GM21576 (cell line): ENCODE data around the gene PAQR6.

Source experiments
- ATAC-seq: cut with Tn5 transposase; IDR thresholded peaks from one replicate; pipeline ENCODE4 v1.9.1; 2021; ENCODE audit warnings: mild to moderate bottlenecking, moderate library complexity; ENCODE audit not compliant: unreplicated experiment

PAQR6 gene

DNA sequence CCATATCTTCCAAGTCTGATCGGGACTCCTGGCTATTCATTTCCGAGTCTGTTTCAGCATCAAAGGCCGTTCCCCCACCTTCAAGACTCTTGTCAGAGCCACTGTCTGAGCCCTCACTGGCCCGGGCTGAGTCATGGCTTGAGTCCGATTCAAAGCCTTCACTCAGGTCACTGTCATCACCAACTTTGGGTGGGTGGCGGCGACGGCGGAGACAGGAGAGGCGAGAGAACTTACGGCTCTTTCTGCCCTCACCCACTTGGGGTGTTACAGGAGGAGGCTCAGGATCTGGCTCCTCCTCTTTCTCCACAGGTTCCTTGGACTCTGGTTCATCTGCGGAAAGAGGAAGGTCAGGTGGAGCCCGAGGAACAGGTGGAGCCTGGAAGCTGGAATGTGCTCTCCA is 18.2 kb upstream of the PAQR6 start:
- no peak for ATAC-seq

GRCh38 chr1:156263288-156263655 is 15.4 kb upstream of the PAQR6 start:
- no peak for ATAC-seq

- no peak for ATAC-seq
These were observed 14.8 kb upstream of the PAQR6 start for GRCh38 chr1:156262461-156263287.

DNA sequence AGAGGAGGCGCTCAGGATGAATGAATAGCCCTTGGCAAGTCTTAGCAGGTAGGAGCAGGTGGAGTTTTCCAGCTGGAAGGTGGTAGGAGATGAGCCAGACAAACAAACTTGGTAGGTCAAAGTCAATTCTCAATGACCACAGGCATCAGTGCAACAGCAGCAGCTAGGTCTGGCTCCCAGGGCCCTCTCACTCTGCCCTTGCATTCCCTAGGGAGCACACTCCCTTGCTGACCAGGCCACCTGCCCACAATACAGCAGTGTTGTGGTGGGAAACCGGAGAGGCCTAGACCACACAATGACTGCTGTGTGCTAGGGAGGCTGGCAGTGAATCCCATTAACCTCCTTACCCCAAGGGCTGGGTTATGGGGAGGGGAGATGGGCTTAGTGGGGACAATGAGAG is 13.0 kb upstream of the PAQR6 start:
- ATAC-seq: no peak

- no peak for ATAC-seq
These were observed 11.9 kb upstream of the PAQR6 start for GRCh38 chr1:156259805-156260204.

DNA sequence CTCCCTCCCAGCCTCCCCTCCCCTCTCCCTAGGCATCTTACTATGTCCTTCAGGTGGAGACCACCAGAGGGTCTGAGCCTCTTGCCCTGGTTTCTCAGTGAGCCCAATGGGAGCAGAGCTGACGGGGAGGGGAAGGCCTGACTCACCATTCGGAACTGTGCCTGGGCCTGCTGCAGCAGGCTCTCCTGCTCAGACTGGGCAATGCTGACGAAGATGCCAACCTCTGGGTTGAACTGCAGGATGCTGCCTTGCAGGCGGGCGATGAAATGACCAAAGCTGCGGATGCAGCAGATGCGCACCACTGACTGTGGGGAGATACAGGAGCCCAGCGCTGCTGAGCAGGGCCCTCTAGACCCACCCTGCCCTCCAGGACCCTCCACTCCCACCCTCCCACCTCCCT is 11.0 kb upstream of the PAQR6 start:
- no peak for ATAC-seq

GRCh38 chr1:156257711-156258110 is 9.9 kb upstream of the PAQR6 start:
- no peak for ATAC-seq

- no peak for ATAC-seq
These were observed 5.8 kb upstream of the PAQR6 start for GRCh38 chr1:156253634-156254033.

DNA sequence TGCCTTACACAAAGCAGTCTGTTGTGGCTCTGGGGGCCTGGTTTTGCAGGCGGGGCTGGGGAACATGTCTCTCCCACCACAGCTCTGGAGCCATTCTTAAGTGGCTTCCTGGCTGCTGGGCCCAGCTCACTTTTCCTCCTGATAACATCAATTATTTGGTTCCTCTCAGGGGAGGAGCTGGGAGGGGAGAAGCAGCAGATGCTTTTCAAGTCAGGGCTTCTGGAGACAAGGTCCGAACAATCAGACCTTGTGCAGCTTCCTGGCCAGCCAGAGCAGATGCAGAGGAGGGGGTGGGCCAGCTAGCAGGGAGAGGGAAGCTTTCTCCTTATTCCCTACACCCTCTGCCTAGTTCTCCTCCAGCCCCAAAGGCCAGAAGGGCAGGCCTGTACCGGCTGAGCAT is 3.7 kb upstream of the PAQR6 start:
- ATAC-seq: no peak

DNA sequence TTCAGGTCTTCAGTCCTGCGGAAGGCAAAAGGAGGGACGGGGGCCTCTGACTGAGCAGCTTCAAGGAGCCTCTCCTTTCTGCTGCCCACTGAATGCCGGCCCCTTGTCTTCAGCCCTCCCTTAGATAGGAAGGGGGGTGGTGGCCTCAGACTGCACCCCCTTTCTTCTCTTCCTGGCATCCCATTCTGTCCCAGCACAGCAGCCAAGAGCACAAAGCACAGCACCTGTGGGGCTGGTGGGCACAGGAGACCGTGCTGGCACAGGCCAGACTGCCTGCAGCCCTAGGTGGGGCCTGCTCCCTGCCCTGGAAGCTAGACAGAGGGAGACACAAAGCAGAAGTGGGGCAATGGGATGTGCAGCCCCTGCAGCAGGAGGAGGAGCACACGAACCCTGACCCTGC is 1.7 kb upstream of the PAQR6 start:
- ATAC-seq: no peak

DNA sequence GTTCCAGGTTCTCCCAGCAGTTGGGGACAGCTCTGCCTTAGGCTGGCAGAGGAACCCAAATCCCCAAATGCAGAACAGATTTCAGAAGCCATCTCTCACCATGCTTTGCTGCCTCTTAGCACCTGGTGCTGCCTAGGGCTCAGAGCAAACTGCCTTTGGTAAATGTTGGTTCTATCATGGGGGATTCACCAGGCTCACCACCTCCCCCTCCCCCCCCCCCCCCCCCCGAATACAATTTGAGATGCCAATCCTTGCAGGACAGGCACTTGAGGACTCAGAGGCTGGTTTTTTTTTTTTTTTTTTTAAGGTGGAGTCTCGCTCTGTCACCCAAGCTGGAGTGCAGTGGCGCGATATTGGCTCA is 447 bp upstream of the PAQR6 start:
- no peak for ATAC-seq

- ATAC-seq: no peak
These were observed 936 bp downstream of the PAQR6 start for GRCh38 chr1:156246781-156247459.

DNA sequence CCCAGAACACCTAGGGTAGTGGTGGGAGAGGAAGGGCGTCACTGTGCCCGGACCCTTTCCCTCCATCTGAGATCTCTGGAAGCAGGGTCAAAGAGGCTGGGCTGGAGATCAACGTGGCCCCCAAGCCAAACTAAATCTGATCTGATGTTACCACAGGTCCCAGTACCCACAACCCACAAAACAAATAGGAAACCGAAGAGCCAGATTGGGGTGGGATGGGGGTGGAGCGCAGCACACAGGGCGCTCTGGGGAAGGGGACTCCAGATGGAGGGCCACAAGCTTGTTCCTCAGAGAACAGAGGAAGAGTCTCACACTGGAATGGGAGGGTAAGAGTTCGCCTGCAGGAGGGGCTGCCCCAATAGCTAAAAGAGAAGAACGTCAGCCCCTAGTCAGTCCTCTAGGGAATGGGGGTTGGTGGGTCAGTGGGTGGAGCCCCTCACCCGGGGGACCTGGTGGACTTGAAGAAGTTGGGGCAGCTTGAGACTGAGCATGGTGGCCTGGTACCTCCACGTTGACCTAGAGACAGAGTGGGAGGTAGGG is 1.5 kb downstream of the PAQR6 start:
- ATAC-seq: no peak

DNA sequence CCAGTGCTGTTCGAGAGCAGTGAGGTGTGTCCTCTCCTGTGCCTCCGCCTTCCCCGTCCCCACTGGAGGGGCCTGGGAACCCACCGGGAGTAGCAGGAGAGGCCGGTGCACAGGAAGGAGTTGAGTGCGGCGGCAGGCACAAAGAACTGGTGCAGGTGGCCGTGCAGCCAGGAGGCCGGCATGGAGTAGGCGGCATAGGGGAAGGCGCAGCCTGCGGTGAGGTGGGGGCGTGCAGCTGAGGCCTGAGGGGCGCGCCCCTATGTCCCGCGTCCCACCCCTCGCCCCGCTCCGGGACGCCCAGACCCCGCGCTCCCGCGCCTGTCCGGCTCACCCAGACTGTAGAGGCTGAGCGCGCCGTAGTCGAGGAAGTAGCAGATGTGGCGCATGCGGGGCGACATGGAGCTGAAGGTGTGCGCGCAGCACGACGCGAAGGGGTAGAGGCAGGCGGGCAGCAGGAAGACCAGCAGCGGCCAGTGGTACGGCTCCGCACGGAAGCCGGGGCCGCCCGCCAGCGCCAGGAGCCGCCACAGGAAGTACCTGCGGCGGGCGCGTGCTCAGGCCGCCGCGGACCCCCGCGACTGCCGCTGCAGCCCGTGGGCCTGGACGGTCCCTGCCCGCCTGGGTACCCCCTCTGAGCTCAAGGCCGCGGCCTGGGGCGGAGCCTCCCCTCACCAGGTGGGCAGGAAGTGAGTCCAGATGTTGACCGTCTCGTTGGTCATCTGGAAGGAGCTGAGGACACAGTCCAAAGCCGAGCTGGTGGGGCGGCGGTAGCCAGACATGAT is 2.2 kb downstream of the PAQR6 start:
- no peak for ATAC-seq

DNA sequence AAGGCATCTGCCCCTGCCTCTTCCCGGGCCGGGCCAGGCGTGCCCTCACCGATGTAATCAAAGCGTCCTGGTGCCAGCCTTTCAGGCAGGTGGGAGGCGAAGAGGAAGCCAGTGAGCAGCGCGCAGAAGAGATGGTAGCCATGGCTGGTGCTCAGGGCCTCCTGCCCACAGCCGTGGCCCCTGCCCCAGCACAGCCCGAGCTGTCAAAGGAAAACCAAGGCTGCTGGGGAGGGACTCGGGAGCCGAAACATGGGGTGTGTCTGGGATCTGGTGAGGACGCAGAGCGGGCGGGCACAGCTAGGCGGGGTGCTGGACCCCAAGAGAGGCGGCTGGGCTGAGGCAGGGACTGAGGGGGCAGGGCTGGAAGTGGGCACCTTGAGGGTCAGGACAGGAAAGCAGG is 3.1 kb downstream of the PAQR6 start:
- ATAC-seq: no peak

DNA sequence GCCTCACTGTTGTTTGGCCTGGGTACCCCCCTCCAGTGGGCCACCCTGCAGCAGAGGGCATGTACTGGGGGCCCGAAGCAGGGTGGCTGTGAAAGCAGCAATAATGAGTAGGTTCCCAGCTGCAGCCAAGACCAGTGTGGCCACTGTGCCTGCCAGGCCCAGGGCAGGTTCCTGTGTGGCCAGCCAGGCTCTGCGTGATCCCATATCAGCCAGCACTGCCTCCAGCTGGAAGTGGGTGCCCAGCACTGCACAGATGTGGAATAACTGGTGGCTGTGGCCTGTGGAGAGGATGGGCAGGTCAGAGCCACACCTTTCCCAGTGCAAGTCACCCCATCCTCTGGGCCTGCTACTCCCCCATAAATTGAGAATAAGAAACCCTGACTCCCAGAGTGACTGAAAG is 3.7 kb downstream of the PAQR6 start:
- no peak for ATAC-seq

DNA sequence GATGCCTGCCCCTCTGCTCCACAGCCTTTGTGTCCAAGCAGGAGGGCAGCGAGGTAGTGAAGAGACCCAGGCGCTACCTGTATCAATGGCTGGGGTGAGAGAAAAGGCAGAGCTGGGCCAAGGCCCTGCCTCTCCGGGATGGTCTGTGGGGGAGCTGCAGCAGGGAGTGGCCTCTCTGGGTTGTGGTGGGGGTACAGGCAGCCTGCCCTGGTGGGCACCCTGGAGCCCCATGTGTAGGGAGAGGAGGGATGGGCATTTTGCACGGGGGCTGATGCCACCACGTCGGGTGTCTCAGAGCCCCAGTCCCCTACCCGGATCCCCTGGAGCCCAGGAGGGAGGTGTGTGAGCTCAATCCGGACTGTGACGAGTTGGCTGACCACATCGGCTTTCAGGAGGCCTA is 5.1 kb downstream of the PAQR6 start:
- ATAC-seq: no peak

DNA sequence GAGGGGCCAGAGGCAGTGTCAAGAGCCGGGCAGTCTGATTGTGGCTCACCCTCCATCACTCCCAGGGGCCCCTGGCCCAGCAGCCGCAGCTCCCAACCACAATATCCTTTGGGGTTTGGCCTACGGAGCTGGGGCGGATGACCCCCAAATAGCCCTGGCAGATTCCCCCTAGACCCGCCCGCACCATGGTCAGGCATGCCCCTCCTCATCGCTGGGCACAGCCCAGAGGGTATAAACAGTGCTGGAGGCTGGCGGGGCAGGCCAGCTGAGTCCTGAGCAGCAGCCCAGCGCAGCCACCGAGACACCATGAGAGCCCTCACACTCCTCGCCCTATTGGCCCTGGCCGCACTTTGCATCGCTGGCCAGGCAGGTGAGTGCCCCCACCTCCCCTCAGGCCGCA is 5.9 kb downstream of the PAQR6 start, which contains the start of gene BGLAP:
BGLAP (plus strand) TSS at position 259 of the 400 bp plus-strand sequence; CDS start at position 307, 48 bp downstream.
- ATAC-seq: no peak

DNA sequence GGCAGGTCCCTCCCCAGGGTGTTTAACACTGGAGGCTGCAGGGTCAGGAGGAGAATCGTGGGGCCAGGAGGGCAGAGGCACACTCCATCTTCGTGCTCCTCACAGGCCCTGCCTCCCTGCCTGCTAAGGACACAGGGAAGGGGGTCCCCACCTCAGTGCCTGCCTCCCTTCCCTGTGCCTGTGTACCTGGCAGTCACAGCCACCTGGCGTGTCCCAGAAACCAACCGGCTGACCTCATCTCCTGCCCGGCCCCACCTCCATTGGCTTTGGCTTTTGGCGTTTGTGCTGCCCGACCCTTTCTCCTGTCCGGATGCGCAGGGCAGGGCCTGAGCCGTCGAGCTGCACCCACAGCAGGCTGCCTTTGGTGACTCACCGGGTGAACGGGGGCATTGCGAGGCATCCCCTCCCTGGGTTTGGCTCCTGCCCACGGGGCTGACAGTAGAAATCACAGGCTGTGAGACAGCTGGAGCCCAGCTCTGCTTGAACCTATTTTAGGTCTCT is 6.5 kb downstream of the PAQR6 start:
- ATAC-seq: no peak

DNA sequence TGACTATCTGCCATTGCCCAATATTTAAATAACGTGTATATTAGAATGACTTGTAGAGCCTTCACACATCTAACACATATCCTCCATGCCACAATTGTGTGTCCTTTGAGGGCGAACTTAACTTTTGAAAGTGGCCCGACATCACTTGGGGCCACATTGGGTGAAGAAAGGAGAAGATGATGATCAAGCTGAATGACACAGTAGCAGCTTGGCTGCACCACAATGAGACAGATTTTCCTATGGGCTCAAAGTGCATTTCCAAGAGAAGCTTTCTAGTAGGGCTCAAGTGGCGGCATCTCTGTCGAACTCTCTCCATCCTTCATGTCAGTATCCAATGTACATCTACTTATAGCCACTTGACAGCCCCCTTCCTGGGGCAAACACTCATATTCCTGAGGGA is 9.6 kb downstream of the PAQR6 start:
- no peak for ATAC-seq

DNA sequence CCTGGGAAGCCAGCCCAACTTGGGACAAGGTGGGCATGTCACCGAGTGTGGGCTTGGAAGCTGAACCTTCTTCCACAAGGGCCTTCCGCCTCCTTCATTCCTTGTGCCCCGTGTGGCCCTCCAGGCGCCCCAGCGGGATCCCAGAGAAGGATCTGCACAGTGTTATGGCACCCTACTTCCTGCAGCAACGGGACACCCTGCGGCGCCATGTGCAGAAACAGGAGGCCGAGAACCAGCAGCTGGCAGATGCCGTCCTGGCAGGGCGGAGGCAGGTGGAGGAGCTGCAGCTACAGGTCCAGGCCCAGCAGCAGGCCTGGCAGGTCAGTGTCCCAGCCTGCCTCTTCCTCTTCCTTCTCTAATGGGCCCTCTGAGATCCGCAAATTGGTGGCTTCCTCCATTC is 11.7 kb downstream of the PAQR6 start:
- no peak for ATAC-seq
